ENCODE data around the gene ATF5. TPM values are rescaled to one million over a fixed set of nuclear protein-coding genes. Genes with fewer than 3 reads are reported as not detected.

Gene ATF5
- total RNA-seq, 1 experiment from 2014 or later, result 14.1 TPM

DNA sequence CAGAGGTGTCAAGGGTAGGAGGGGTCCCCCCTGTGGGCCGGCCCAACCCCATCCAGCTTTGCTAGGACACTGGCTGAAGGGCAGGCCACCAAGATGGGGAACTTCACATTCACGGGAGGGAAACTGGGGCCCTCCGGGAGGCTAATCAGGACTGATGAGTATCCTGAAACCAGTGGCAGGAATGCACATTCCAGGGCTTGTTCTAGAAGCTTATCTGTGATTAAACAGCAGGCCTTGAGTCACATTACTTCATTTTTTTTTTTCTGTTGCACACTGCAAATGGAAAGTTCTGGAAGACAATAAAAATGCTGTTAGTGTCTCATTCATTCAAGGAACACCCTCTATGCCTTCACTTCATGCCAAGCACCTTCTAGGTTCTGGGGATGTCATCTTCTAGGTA, 47.5 kb downstream of the ATF5 start:
- no peak for DNase-seq (ENCODE audit: low read depth)

- DNase-seq (ENCODE audit: low read depth), result no peak
Measured at GRCh38 chr19:49977076-49977475, 48.1 kb downstream of the ATF5 start.

DNA sequence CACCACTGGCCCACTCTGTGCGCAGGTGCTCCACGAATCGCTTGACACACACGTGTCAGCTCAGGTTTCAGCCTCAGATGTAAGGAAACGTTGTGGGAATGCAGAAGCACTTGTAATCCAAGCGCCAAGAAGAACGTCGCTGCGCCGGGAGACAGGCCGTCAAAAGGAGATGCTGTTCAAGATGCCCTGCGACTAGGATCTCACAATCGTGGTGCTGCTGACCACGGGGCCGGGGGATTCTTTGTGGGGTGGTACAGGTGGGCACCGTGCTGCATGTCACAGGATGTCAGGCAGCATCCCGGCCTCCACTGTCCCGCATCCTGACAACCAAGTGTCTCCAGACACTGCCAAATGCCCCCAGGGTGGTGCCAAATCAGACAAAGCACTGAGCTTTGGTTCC, 48.9 kb downstream of the ATF5 start:
- DNase-seq (ENCODE audit: low read depth), result no peak

DNA sequence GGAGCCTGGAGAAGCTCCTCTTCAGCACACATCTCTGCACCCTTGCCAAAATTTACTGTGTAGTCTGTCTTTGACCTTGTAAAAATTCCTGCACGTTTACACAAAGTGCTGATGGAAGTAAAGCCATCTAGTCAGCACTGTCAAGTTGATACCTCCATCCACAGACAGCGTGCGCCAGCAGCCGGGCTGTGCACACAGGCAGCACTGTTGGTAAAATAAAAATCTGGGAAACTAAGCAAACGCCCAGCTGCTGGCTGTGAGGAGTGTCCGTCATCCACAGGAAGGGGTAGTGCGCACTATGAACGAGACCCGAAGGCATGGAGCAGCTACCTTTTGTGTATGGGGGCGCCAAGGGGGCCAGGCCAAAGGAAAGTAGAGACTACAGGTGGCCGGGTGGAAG, 49.3 kb downstream of the ATF5 start:
- DNase-seq (ENCODE audit: low read depth), result no peak

- no peak for DNase-seq (ENCODE audit: low read depth)
Measured at GRCh38 chr19:49981603-49982593, 52.9 kb downstream of the ATF5 start.

Other genes starting within 250 kb of the ATF5 start
- gene ADM5, start 239.6 kb upstream of the ATF5 start, total RNA-seq (2014; rRNA removed), result 1.2 TPM in 2 replicates
- 0.90 and 2.5 TPM in 2 replicates for gene CPT1C, start 238.1 kb upstream of the ATF5 start, total RNA-seq (2014; rRNA removed)
- gene TSKS, start 165.9 kb upstream of the ATF5 start, total RNA-seq (2014; rRNA removed), result not detected in 2 replicates
- gene AP2A1, start 162.2 kb upstream of the ATF5 start, total RNA-seq (2014; rRNA removed), result 103 and 107 TPM in 2 replicates
- gene FUZ, start 115.9 kb upstream of the ATF5 start, total RNA-seq (2014; rRNA removed), result 27.6 and 29.3 TPM in 2 replicates
- gene MED25, start 110.9 kb upstream of the ATF5 start, total RNA-seq (2014; rRNA removed), result 19.0 and 23.1 TPM in 2 replicates
- gene PTOV1, start 78.0 kb upstream of the ATF5 start, total RNA-seq (2014; rRNA removed), result 93.5 and 109 TPM in 2 replicates
- gene PNKP, start 61.6 kb upstream of the ATF5 start, total RNA-seq (2014; rRNA removed), result 51.3 and 51.6 TPM in 2 replicates
- 17.1 and 20.7 TPM in 2 replicates for gene AKT1S1, start 51.9 kb upstream of the ATF5 start, total RNA-seq (2014; rRNA removed)
- 7.5 and 9.8 TPM in 2 replicates for gene TBC1D17, start 51.5 kb upstream of the ATF5 start, total RNA-seq (2014; rRNA removed)
- gene IL4I1, start 32.3 kb upstream of the ATF5 start, total RNA-seq (2014; rRNA removed), result 0.34 TPM in 1 of 2 replicates, not detected in the other
- gene NUP62, start 299 bp downstream of the ATF5 start, total RNA-seq (2014; rRNA removed), result 73.7 and 74.5 TPM in 2 replicates
- gene SIGLEC11, start 32.0 kb downstream of the ATF5 start, total RNA-seq (2014; rRNA removed), result not detected in 2 replicates
- gene VRK3, start 96.2 kb downstream of the ATF5 start, total RNA-seq (2014; rRNA removed), result 12.9 and 20.5 TPM in 2 replicates
- gene ZNF473, start 96.8 kb downstream of the ATF5 start, total RNA-seq (2014; rRNA removed), result 11.2 and 12.0 TPM in 2 replicates
- gene IZUMO2, start 234.1 kb downstream of the ATF5 start, total RNA-seq (2014; rRNA removed), result not detected in 2 replicates